Skeletal muscle tissue (tissue), 4 donors: ENCODE results near the gene A1CF. TPM values are rescaled to one million over a fixed set of nuclear protein-coding genes. Genes with fewer than 3 reads are reported as not detected.
"Not testable (repeated sequence)": the region's sequence is repeated elsewhere in the genome, so short reads cannot be mapped to it uniquely, and the experiment has no call there.

ENCODE experiments used
- H3K27ac ChIP-seq: one replicate; pipeline ENCODE4 v1.7.0; 2013; ENCODE audit warnings: mild to moderate bottlenecking, low read depth, low read length, inconsistent platforms
- H3K27me3 ChIP-seq, 3 donors: one replicate each; pipeline ENCODE4 v1.7.0; 2013; ENCODE audit warnings: low read length in 3 of 3; ENCODE audit not compliant: control insufficient read depth in 3 of 3, insufficient read depth in 3 of 3
- H3K36me3 ChIP-seq, 3 donors: one replicate each; pipeline ENCODE4 v1.7.0; 2013; ENCODE audit warnings: low read length in 3 of 3; ENCODE audit not compliant: control insufficient read depth in 3 of 3, insufficient read depth in 3 of 3
- H3K4me1 ChIP-seq, 3 donors: one replicate each; pipeline ENCODE4 v1.7.0; 2013; ENCODE audit warnings: low read length in 3 of 3, mild to moderate bottlenecking in 3 of 3; ENCODE audit not compliant: control insufficient read depth in 3 of 3, insufficient read depth in 3 of 3
- H3K4me3 ChIP-seq, 3 donors: one replicate each; pipeline ENCODE4 v1.7.0; 2013; ENCODE audit warnings: low read length in 3 of 3
- H3K9ac ChIP-seq, 3 donors: one replicate each; pipeline ENCODE4 v1.7.0; 2013; ENCODE audit warnings: low read length in 3 of 3, mild to moderate bottlenecking in 3 of 3, moderate library complexity in 2 of 3, low read depth in 1 of 3
- H3K9me3 ChIP-seq, 3 donors: one replicate each; pipeline ENCODE4 v1.7.0; 2013; ENCODE audit warnings: low read length in 3 of 3; ENCODE audit not compliant: control insufficient read depth in 3 of 3
- total RNA-seq: library from RNA; depleted of rRNA; stranded (reverse); fragments of >200 nt; gene quantifications from one replicate; pipeline ENCODE4 v1.2.3, GENCODE V29; 2014
- donor health status: Osteomylitis.

A1CF gene
- total RNA-seq, 1 donor from 2014 or later: not detected

GRCh38 chr10:50796693-50797092 lies 88.7 kb downstream of the A1CF start:
- no peak overlapping the region for H3K4me3 ChIP-seq
- no peaks in the 10 kb centered on the region for H3K9me3 ChIP-seq
- H3K27me3 ChIP-seq: no peaks in the 10 kb centered on the region
- no peak overlapping the region for H3K27ac ChIP-seq
- no peaks in the 10 kb centered on the region for H3K4me1 ChIP-seq
- no peaks in the 10 kb centered on the region for H3K36me3 ChIP-seq
- H3K9ac ChIP-seq: no peak overlapping the region

- Histone ChIP-seq H3K4me3 (no peak overlapping the region), H3K27ac (no peak overlapping the region), H3K36me3 (no peaks in the 10 kb centered on the region), H3K27me3 (no peaks in the 10 kb centered on the region), H3K4me1 (no peaks in the 10 kb centered on the region), H3K9ac (no peak overlapping the region), H3K9me3 (no peaks in the 10 kb centered on the region)
Measured at GRCh38 chr10:50794490-50794889, 90.9 kb downstream of the A1CF start.

- no peak overlapping the region for H3K4me3 ChIP-seq
- no peak overlapping the region for H3K9ac ChIP-seq
- H3K9me3 ChIP-seq: no peaks in the 10 kb centered on the region
- H3K36me3 ChIP-seq: no peaks in the 10 kb centered on the region
- no peak overlapping the region for H3K27ac ChIP-seq
- H3K27me3 ChIP-seq: no peaks in the 10 kb centered on the region
- no peaks in the 10 kb centered on the region for H3K4me1 ChIP-seq
Measured at GRCh38 chr10:50788951-50789945, 96.2 kb downstream of the A1CF start.

GRCh38 chr10:50787962-50788361 lies 97.5 kb downstream of the A1CF start:
- not testable (repeated sequence) for H3K4me3 ChIP-seq, H3K9ac ChIP-seq, H3K36me3 ChIP-seq, H3K9me3 ChIP-seq, H3K27me3 ChIP-seq, H3K4me1 ChIP-seq, H3K27ac ChIP-seq

- H3K27ac ChIP-seq, H3K4me1 ChIP-seq, H3K9me3 ChIP-seq, H3K27me3 ChIP-seq, H3K9ac ChIP-seq, H3K4me3 ChIP-seq, H3K36me3 ChIP-seq: not testable (repeated sequence)
Measured at GRCh38 chr10:50782017-50782416, 103.4 kb downstream of the A1CF start.

- not testable (repeated sequence) for H3K4me1 ChIP-seq, H3K27ac ChIP-seq, H3K27me3 ChIP-seq, H3K4me3 ChIP-seq, H3K36me3 ChIP-seq, H3K9me3 ChIP-seq, H3K9ac ChIP-seq
Measured at GRCh38 chr10:50780036-50780435, 105.4 kb downstream of the A1CF start.

GRCh38 chr10:50774868-50775267 lies 110.6 kb downstream of the A1CF start:
- H3K4me3 ChIP-seq, H3K27ac ChIP-seq, H3K4me1 ChIP-seq, H3K9me3 ChIP-seq, H3K27me3 ChIP-seq, H3K9ac ChIP-seq, H3K36me3 ChIP-seq: not testable (repeated sequence)

GRCh38 chr10:50772042-50772441 lies 113.4 kb downstream of the A1CF start:
- H3K9ac ChIP-seq, H3K27ac ChIP-seq, H3K36me3 ChIP-seq, H3K4me3 ChIP-seq, H3K27me3 ChIP-seq, H3K4me1 ChIP-seq, H3K9me3 ChIP-seq: not testable (repeated sequence)

- H3K27me3 ChIP-seq, H3K4me1 ChIP-seq, H3K9me3 ChIP-seq, H3K4me3 ChIP-seq, H3K27ac ChIP-seq, H3K36me3 ChIP-seq, H3K9ac ChIP-seq: not testable (repeated sequence)
Measured at GRCh38 chr10:50766774-50767513, 118.5 kb downstream of the A1CF start.
